ENCODE results near the gene PSMC3. TPM values are rescaled to one million over a fixed set of nuclear protein-coding genes. Genes with fewer than 3 reads are reported as not detected.

The PSMC3 gene
- total RNA-seq, 1 experiment from 2014 or later: 179 TPM

- H3K4me1 Mint-ChIP-seq: 0 out of 4 replicates have a peak, but pooled peaks cover 0 to 3% of the 10 kb centered on the region in 2 experiments
- Histone ChIP-seq H4K20me1 (ENCODE audit: control insufficient read depth, insufficient read depth, insufficient read length) (no peaks in the 10 kb centered on the region), H4K8ac (replicated peaks; ENCODE audit: insufficient read length, low read depth, low read length) (no peak overlapping the region), H2BK20ac (ENCODE audit: low read depth, low read length, poor library complexity, severe bottlenecking) (no peak overlapping the region), H2BK15ac (ENCODE audit: low read depth, low read length) (no peak overlapping the region), H3K79me2 (ENCODE audit: insufficient read depth, low read length) (no peaks in the 10 kb centered on the region), H4K5ac (ENCODE audit: insufficient read length, low read depth, low read length) (no peak overlapping the region), H3T11ph (ENCODE audit: low read length) (no peak overlapping the region), H3K4me1 (ENCODE audit: insufficient read depth, low read length) (no peaks in the 10 kb centered on the region), H2AK5ac (ENCODE audit: insufficient read length, low read length) (no peak overlapping the region), H2BK120ac (ENCODE audit: low read depth, low read length, poor library complexity, severe bottlenecking) (no peak overlapping the region), H4K91ac (ENCODE audit: insufficient read length, low read depth, low read length) (no peak overlapping the region), H3K23ac (ENCODE audit: insufficient read length, low read depth, low read length) (no peak overlapping the region), H3K56ac (ENCODE audit: insufficient read length, low read depth, low read length) (no peak overlapping the region), H3K18ac (ENCODE audit: insufficient read length, low read depth, low read length) (no peak overlapping the region), H3K79me1 (ENCODE audit: insufficient read depth, low read depth, low read length, poor library complexity, severe bottlenecking) (no peaks in the 10 kb centered on the region), H3K9ac (ENCODE audit: extremely low read depth, insufficient read length, low read length) (no peak overlapping the region), H3K4ac (ENCODE audit: low read depth, low read length) (no peak overlapping the region), H3K27me3 (ENCODE audit: insufficient read depth, low read length) (no peaks in the 10 kb centered on the region), H3K9me3 (ENCODE audit: control insufficient read depth, low read depth, low read length) (no peaks in the 10 kb centered on the region), H3K23me2 (ENCODE audit: insufficient read length, low read depth, low read length, poor library complexity, severe bottlenecking) (no peaks in the 10 kb centered on the region), H2BK12ac (ENCODE audit: insufficient read length, low read depth, low read length) (no peak overlapping the region), H3K27ac (ENCODE audit: insufficient read length, low read depth, low read length) (no peak overlapping the region), H3K14ac (ENCODE audit: insufficient read depth, low read length) (no peak overlapping the region), H3K4me2 (ENCODE audit: insufficient read depth, insufficient read length, low read length) (no peak overlapping the region), H2BK5ac (ENCODE audit: insufficient read length, low read length) (no peak overlapping the region), H2AFZ (ENCODE audit: low read length) (no peak overlapping the region)
- no peak overlapping the region for H3K4me3 Mint-ChIP-seq
- H3K27me3 Mint-ChIP-seq (ENCODE audit: low read depth): no peaks in the 10 kb centered on the region; the same call in 1 of the 2 replicates
- WGBS (ENCODE audit: extremely low coverage, insufficient read length, low lambda C conversion rate): no CpG with 5 or more reads among the region's 14 CpGs
- H3K9me3 Mint-ChIP-seq: no peaks in the 10 kb centered on the region; a peak in 1 of 5 replicates
- no peak for DNase-seq
- H3K27ac Mint-ChIP-seq: no peak overlapping the region
- H3K36me3 Mint-ChIP-seq (ENCODE audit: insufficient read depth in 1 of 3, low read depth in 3 of 3): no peaks in the 10 kb centered on the region
- no peak for TF ChIP-seq CTCF (conservative IDR thresholded peaks at IDR 0.05)
These were observed 33.6 kb downstream of the PSMC3 start for GRCh38 chr11:47392546-47393162.
